GM18873 (cell line): ENCODE results near the gene P2RY11.

Experiments
- ATAC-seq: cut with Tn5 transposase; IDR thresholded peaks from one replicate; pipeline ENCODE4 v1.9.1; 2021; ENCODE audit warnings: mild to moderate bottlenecking, moderate library complexity, moderate number of reproducible peaks; ENCODE audit not compliant: unreplicated experiment, low FRiP score

The P2RY11 gene

DNA sequence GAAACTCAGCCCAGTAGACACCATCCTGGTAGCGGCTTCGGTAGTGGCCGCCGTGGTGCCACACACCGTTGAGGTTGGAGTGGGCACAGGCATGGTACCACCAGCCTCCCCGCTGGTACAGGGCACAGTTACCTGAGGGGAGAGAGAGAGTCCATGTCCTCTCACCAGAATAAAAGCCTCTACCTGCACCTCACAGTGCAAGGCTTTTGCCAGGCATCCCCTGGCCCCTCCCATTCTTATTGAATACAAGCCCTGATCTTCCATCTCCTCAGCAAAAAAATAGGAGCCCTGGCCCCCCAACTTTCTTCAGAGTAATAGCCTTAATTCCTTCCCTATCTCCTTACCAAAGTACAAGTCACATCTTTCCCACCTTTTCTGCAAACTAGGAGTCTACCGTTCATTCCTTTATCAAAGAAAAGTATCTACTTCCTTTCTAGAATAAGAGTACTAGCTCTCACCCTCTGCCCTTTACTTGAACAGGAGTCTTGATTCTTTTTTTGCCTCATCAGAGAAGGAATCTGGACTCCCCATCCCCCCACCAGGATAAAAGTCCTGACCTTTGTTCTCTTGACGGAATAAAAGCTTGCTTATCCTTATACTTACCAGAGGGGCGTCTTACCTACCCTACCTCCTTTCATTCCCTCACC is 18.7 kb upstream of the P2RY11 start:
- no peak for ATAC-seq

DNA sequence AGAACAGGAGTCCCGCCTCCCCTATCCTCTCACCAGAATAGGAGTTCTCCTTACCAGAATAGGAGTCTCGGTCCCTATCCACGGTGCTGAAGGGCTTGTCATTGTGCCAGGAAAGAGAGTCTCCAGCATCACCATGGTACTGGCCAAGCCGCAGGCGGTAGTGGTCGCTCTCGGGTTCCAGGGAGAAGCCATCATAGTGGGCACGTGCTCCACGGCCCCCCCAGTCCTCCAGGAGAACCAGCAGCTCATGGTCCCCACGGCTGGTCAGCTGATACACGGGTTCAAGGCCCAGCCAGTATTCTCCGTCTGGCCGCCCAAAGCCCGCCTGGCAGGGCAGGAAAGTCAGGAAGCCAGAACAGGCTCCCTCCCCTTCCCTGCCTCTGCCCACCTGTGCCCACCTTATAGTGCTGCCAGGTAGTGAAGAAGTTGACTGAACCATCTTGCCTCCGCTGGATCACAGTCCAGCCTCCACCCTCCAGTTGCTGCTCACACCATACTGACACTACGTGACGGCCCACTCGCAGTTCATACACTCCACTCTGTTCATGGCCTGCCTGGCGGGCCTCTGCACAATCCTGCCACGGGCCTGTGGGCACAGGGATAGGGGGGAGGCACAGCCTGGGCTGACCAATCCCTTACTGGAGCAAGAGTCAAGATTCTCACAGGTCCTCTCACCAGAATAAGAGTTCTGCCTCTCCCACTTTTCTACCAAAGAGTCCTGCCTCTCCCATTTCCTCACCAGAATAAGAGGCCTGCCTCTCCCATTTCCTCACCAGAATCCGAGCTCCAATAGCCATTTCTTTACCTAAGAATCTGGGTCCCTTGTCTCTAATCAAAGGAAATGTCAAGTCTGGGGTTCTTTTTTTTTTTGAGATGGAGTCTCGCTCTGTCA is 18.0 kb upstream of the P2RY11 start:
- no peak for ATAC-seq

DNA sequence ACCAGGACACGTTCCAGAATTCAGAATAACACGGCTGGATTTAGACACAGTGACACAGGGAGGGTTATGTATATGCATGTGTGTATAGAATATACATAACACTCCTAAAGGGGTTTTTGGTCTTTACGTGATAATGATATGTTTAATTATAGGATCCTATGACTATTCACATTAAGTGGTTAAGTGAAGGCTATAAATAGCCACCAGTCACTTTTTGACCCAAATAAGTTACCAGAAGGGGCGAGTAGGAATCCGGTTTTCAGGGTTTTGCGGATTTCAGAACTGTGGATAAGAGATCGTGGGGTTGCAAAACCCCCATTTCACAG is 15.9 kb upstream of the P2RY11 start:
- ATAC-seq = no peak

DNA sequence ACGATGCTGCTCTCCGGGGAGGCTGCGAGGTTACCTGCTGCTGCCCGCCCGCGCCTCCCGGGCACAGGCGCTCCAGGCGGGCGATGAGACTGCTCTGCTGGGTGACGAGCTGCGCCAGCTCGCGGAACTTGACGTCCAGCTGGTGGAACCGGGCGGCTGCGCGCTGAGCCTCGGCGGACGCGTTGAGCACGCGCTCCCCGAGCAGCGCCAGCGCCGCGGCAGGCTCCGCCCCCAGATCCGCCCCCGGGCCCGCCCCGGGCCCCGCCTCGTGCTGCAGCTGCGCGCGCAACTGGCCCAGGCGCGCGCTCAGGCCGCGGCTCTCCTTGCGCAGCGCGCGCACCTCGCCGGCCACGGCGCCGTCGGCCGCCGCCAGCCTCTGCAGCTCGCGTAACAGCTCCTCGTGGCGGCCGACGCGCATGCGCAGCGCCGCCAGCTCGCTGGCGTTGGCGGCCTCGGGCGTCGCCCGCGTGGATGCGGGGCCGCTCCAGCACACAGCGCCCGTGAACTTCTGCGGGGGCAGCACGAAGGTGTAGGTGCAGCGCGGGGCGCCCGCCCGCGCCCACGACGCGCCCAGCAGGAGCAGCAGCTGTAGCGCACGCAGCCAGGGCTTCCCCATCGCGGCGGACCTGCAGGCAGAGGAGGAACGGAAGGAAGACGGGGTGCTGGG is 15.4 kb upstream of the P2RY11 start:
- peak; percentile 54 for ATAC-seq

DNA sequence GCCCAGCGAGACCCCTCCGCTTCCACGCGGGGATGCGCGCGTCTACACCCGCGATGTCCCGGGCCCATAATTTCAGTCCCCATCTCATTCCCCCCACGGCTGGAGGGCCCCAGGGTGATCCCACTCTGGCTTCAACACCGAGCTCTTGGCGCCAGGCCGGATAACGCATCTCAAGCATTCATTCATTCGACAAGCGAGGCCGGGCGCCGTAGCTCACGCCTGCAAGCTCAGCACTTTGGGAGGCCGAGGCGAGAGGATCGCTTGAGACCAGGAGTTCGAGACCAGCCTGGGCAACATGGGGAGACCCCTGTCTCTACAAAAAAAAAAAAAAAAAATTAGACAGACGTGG is 14.9 kb upstream of the P2RY11 start:
- ATAC-seq = no peak

DNA sequence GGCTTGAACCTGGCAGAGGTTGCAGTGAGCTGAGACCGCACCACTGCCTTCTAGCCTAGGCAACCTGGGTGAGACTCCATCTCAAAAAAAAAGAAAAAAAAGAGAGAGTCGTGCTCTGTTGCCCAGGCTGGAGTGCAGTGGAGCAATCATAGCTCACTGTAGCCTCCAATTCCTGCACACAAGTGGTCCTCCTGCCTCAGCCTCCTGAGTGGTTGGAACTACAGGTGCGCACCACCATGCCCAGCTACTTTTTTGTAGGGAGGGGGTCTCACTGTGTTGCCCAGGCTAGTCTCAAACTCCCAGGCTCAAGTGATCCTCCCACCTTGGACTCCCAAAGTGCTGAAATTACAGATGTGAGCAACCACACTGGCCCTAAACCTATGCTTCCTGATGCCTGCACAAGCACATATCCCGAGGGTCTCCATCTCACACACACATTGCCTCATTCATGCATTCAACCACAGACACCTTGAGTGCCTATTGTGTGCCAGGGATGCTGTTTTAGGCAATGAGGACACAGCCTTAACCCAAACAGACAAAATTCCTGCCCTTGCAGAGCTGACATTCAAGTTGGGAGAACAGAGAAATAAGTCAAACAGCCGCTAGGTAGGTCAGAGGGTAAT is 11.2 kb upstream of the P2RY11 start:
- no peak for ATAC-seq

DNA sequence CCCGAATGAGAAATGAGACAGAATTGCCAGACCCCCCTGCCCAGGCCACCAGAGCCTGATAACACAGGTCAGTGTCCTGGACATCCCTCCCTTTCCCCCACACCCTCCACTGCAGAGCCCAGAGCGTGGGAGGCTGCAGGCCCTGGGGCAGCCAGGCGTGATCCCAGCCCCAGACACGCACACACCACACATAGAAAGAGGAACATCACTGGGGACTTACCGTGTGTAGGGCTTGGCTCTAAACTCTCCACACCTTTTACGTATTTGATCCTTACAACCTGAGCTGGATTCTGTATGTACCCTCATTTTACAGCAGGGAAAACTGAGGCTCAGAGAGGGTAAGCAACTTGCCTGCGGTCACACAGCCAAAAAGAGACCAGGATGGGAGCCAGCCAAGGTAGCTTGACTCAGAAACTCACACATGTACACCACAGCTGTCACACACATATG is 8.7 kb upstream of the P2RY11 start:
- ATAC-seq = no peak

DNA sequence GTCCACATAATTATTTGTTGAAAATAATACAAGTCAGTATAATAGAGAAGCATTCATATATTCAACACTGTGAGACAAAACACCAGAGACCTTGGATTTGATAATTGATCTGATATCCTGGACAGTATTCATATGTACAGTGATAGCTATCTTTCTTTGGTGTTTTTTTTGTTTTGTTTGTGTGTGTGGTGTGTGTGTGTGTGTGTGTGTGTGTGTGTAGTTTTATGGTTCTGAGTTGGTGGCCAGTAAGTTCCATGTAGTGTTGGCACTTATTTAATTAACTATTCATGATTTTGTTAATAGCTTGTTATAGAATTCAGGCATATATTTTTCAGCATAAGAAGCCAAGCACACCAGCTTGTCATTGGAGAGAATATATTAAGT is 7.4 kb upstream of the P2RY11 start:
- ATAC-seq = no peak

DNA sequence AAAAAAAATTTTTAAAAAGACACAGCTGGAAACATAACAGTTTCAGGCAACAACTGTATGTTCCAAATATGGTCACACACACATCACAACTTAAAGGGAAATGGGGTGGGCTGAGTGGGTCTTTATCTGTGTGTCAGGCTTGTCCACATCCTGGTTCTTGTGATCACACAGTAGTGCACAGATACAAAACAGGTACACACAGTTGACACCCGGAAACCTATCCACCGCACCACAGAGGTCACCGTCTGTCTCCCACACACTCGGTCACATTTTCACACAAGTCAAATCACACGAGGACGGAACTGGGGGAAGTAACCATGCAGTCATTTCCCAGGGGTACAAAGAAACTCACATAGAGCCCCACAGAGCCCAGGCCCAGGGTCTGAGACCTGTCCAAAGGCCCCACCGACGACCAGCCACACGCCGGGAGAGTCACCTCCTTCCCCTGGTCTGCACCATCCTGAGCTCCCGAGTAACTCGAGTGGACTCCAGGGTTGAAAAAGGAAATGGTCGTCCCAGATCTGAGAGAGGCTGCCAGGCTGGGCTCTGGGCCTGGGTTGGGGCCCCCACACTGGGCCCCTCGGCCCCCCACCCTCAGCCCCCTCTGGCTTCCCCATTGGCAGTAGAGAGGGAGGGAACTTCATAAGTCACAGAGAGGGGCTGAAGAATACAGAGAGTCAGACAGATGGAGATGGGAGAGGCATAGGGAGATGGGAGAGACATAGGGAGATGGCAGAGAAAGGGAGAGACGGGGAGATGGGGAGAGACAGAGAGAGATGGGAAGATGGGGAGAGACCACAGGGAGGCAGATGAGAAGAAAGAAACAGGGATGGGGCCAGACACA is 6.6 kb upstream of the P2RY11 start:
- ATAC-seq = peak; percentile 37

DNA sequence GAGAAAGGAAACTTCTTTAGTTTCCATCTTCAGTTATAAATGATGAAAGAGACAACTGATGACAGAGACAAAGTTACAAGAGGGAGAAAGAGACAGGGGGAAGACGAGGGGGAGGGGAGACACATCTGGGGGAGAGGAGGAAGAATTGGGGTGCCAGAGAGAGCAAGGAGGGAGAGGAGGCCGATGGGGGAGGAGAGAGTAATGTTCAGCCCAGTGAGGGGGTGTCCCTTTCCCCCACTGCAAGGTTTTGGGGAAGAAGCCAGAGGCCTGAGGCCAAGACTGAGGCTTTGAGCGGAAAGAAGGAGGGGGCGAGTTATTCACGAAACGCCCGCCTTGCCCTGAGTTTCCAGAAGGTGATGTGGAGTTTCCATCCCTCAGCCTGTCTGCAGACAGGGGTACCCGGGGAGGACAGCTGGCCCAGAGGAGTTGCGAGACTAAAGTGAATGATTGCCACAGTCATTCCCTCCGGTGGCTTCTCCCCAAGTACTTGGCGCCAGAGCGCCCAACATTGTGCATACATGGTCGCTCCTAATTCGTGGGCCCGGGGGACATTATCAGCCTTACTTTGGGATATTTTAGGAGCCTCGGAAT is 5.9 kb upstream of the P2RY11 start:
- ATAC-seq = no peak

DNA sequence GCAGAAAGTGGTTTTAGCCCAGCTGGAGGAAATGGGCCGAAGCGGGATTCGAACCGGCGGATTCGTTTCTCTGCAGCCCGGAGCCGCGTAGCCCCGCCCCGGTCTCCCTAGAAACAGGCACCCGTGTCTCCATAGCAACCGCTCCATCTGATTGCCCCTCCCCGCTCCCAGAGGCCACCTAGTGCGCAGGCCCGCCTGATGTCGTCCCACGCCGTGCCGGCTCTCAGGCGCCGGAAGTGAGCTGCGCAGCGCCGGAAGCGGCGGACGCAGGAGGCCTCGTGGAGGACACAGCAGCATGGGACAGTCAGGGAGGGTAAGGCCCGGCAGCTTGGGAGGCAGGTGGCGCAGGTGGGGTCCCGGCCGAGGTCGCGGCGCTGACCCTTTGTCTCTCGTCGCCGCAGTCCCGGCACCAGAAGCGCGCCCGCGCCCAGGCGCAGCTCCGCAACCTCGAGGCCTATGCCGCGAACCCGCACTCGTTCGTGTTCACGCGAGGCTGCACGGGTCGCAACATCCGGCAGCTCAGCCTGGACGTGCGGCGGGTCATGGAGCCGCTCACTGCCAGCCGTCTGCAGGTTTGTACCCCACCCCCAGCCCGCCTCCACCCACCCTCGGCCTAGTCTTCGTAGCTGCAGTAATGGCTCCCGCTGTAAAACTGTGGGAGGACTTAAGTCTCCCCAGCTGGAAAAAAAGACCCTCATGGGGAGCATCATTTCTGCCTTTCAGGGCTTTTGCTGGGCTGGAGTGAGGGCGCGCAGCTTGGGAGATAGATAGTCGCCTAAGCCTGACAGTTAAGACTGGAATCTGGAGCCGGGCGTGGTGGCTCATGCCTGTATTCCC is 5.2 kb upstream of the P2RY11 start, which contains the start of gene PPAN:
PPAN (plus strand) TSS at position 263 of the 837 bp plus-strand sequence; CDS start at position 296, 33 bp downstream.
- ATAC-seq = no peak

DNA sequence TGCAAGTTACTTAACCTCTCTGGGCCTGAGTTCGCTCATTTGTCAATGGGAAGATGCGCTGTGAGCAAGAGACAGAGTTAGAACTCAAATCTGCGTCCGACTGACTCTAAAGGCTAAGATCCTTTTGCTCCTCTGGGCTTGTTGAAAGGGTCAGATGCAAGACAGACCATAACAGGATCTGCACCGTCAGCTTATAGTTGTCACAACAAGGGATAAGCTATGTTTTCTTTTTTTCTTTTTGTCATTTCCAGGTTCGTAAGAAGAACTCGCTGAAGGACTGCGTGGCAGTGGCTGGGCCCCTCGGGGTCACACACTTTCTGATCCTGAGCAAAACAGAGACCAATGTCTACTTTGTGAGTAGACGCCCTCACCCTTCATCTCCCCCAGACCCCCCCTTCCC is 4.2 kb upstream of the P2RY11 start:
- ATAC-seq = no peak

DNA sequence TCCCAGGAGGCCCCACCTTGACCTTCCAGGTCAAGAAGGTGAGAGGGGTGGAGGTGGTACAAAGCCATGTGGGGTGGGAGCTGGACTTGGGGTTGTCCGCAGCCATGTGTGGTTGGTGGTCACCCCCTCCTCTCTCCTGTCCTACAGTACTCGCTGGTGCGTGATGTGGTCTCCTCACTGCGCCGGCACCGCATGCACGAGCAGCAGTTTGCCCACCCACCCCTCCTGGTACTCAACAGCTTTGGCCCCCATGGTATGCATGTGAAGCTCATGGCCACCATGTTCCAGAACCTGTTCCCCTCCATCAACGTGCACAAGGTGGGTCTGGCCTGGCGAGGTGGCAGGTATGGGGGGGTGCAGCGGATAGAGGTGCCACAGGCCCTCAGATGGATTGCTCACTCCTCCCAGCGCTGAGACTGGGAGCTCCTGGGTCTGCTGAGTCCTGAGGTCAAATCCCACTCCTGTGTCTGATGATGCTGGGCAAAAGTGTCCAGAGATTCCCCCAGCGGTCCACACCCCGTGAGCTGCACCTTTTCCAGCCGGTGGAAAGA is 3.6 kb upstream of the P2RY11 start:
- ATAC-seq = no peak

DNA sequence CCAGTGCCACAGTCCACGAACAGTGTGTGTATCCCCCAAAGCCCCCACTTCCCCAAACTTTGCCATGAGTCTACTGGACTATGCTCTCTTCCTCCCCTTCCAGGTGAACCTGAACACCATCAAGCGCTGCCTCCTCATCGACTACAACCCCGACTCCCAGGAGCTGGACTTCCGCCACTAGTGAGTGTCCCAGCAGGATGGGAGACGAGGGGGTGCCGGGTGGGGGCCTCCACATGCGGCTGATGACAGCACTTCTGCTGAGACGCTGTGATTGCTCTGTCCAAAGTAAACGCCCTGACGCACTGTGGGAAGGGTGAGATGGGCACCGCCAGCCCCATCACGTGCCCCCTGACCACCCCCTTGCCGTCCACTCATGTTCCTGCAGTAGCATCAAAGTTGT is 2.0 kb upstream of the P2RY11 start:
- no peak for ATAC-seq

DNA sequence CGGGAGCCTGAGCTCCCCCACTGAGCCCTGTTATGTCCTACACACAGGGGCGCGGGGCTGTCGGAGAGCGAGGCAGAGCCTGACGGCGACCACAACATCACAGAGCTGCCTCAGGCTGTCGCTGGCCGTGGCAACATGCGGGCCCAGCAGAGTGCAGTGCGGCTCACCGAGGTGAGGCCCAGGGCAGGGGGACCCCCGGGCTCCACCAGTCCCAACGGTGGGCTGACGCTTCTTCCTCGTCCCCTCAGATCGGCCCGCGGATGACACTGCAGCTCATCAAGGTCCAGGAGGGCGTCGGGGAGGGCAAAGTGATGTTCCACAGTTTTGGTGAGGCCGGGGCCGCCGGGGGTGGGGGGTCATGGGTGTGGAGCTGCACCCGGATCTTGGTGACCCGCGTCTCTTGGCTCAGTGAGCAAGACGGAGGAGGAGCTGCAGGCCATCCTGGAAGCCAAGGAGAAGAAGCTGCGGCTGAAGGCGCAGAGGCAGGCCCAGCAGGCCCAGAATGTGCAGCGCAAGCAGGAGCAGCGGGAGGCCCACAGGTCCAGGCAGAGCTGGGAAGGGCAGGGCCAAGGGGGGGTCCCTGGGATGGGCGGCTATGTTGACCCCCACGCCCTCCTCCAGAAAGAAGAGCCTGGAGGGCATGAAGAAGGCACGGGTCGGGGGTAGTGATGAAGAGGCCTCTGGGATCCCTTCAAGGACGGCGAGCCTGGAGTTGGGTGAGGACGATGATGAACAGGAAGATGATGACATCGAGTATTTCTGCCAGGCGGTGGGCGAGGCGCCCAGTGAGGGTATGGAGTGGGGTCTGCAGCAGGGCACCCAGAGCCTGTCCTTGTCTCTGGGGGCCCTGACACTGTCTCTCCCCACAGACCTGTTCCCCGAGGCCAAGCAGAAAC is 1.2 kb upstream of the P2RY11 start:
- no peak for ATAC-seq

DNA sequence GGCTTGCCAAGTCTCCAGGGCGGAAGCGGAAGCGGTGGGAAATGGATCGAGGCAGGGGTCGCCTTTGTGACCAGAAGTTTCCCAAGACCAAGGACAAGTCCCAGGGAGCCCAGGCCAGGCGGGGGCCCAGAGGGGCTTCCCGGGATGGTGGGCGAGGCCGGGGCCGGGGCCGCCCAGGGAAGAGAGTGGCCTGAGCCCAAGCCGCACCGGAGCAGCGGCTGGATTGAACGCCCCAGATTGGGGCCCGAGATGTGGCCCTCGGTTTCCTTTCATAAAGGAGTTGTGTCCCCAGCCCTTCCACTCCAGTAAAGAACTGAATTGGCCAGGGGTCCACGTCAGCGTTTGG is 548 bp upstream of the P2RY11 start:
- no peak for ATAC-seq

DNA sequence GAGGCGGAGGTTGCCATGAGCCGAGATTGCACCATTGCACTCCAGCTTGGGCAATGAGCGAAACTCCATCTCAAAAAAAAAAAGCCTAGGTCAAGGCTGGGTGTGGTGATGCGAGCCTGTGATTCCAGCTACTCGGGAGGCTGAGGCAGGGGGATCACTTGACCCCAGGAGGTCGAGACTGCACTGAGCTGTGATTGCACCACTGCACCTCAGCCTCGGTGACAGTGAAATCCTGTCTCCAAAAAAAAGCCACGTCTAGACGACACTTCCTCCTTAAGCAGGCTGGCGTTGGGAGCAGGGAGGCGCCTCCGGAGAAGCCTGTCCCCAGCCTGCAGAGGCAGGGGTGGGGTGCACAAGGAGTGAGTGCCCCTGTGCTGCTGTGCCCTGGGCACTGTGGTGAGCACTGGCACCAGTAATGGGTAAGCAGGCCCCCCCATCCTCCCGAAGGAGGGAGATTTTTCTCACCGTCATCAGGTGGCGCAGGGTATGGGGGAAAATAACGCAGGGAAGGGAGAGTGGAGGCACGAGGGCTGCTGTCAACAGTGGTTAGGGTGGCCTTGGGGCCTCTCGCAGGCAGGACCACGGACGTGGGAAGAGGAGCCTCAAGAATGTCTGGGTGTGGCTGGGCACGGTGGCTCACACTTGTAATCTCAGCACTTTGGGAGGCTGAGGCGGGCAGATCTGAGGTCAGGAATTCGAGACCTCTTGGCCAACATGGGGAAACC is 706 bp downstream of the P2RY11 start:
- ATAC-seq = no peak
